OCI-LY1 (cell line): ENCODE measurements around the gene TAF4.

Experiments used
- CTCF ChIP-seq: fragments of 200-600 bp; sonication (generic), shearing (Covaris generic); IDR thresholded peaks from 2 replicates; pipeline ENCODE4 v1.5.1; 2017; ENCODE audit warnings: mild to moderate bottlenecking, antibody characterized with exemption, low read length, moderate library complexity, mixed read lengths
- EZH2 ChIP-seq: fragments of 200-600 bp; sonication (generic), shearing (Covaris generic); IDR thresholded peaks from 2 replicates; pipeline ENCODE4 v1.8.0; 2017; ENCODE audit warnings: borderline replicate concordance, mixed run types, mild to moderate bottlenecking, antibody characterized with exemption, low read length, moderate library complexity, mixed read lengths

GRCh38 chr20:61985096-61985495 lies 80.6 kb downstream of the TAF4 start:
- TF ChIP-seq CTCF (no peak), EZH2 (no peak)
